ENCODE measurements around the gene CUBN.

CUBN gene

DNA sequence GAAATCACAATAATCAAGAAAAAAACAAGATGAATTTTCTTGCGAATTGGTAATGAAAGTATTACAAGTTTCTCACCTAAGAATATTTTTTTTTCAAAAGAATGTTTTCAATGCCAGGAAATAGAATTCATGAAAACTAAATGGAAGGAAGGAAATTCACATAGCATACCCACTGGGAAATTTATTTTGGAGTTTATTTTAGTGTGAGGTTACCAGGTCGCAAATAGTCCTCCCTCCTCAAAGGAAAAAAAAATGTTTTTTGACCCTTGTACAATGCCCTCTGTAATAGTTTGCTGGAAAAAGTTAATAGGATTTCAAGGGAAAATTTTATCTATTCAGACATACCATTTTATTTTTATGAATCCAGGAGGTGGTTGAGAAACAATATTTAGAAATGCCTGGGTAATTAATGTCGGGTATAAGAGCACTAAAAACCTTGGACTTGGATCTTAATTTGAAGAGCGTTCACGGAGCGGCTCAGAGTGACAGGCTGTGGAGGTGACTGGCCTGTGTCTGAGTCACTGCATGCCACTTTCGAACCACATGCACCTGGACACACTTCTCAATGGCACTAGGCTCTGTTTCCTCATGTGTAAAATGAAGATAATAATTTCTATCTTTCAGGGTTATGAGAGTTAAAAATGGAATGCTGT, 28.2 kb downstream of the CUBN start:
- DNase-seq = no peak

DNA sequence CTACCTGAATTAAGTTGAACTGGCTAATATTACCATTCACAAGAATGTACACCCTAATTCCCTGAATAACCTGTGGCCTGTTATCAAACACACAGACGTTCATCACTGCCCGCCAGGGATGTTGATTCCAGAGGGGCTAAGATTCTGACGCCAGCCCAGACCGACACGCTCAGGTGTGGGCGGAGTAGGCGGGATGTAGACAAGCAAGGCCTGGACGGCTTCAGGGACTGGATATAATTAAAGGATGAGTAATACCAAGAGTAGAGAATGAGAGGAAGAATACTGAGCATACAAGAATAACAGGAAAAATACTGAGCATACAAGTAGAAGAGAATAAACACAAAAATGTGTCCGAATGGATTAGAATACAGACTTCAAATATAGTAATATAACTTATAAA, 29.0 kb downstream of the CUBN start:
- DNase-seq = no peak

DNA sequence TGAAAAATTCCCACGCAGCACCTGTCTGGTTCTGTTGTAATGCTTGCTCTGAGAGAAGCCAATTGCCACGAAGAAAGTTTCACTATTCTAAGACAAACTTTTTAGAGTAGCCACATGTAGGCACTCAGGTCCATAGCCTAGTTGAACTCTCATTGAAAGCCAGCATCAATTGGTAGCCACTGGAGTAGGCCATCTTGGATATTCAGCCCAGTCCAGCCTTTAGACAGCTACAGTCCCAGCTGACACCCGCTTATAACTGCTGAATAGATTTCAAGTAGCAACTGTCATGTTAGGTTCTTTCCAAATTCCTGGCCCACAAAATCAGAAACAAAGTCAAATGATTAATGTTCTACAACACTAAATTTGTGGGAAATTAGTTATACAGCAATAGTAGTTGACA, 31.6 kb downstream of the CUBN start:
- DNase-seq = no peak

DNA sequence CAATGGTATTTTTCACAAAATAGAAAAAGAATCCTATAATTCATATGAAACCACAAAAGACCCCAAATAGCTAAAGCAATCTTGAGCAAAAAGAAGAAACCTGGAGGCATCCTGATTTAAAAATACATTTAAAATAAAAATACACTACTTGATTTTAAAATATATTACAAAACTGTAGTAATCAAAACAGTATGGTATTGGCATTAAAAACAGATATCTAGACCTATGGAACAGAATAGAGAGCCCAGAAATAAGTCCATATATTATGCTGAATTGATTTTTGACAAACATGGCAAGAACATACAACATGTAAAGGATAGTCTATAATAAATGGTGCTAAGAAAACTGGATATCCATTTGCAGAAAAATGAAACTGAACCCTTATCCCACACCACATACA, 34.8 kb downstream of the CUBN start:
- DNase-seq = no peak

DNA sequence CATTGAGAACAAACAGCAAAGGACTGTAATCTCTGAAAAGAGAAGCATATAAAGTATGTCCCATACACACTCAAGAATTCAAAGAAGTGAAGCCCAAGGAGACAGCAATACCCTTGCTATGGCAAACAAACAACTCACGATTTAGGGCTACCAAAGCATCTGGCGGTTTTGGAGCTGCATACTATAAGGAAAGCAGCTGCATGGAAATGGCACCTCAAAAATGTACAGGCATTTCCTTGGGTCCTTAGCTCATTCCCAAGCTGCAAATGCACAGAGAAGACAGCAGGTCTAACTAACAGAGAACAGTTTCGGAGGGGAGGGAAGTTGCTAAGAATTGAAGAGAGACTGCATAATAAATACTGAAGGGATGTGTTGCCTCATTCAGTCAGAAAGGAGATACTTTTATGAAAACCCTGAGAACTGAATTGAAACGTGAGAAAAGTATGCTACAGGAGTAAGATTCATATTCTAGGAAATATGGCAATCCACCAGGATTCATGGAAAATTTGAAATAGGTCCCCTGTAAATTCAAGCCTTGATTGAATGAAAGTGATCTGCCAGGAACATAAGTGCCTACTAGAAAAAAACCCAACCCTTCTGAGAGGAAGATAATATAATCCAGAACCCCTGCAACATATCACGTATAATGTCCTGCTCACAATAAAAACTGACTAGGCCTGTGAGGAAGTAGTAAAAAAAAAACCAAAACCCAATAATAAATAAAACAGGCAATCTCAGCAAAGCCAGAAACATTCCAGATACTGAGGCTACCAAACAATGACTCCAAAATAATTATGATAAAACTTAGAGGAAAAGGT, 36.4 kb downstream of the CUBN start:
- no peak for DNase-seq

DNA sequence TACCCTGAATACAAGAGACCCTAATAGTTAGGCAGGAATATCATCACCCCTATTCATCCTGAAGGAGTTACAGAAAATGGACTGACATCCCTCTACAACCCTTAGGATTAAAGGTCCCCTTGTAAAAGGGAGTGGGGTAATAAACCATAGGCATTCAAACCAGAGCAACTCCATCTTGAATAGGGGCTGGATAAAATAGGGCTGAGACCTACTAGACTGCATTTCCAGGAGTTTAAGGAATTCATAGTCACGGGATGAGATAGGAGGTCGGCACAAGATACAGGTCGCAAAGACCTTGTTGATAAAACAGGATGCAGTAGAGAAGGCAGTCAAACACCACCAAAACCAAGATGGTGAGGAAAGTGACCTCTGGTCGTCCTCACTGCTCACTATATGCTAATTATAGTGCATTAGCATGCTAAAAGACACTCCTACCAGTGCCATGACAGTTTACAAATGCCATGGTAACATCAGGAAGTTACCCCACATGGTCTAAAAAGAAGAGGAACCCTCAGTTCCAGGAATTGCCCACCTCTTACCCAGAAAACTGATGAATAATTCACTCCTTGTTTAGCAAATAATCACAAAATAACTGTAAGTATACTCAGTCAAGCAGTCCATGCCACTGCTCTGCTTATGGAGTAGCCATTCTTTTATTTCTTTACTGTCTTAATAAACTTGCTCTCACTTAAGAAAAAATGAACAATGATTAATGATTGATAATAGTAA, 37.2 kb downstream of the CUBN start:
- DNase-seq = no peak

DNA sequence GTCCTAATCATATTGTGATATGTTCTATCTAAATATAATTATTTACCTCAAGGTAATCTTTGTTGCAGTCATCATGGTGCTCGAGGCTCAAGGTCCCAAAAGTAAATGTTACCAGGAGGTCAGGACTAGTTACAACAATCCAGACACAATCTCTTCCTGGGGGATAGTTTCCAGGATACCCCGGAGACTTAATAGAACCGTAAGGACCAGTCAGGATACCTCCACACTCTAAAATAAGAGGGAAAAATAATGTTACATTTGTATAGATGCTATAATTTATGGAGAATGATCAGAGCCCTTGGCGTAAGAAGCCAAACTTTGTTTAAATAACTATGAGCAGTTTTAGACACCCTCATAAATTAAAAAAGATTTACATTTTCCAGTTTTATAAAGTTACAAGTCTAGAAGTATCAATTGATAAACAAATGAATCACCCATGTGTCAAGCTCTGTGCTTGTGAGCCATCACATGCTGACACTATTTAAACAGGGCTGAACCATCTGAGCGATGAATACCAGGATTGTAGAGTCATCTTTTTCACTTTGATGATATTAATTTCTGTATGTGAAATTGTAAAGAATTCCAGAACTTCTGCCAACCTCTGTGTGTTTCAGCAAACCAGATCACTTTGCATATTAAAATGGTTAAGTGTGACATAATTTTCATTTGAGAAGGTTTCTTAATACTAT, 41.3 kb downstream of the CUBN start:
- DNase-seq = no peak

DNA sequence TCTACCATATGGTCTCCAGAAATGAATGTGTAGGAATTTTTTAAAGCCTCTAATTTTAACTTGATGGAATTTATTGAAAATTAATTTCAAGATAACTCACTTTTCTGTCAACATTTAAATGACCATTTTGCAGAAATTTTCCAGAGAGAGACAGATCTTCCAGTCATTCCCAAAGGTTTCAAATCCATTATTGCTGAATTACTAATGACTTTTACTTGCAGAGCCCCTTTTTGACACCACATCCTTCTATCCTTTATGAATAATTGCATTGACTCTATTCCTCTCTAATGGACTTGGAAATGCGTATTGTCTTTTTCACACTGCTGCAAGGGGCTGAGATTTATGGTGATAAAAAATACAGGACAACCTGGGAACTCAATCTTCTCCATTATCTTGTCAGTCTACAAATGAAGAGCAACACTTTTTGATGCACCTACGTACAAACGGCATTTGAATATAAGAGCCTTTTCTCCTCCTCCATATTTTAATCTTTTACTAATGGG, 42.7 kb downstream of the CUBN start:
- no peak for DNase-seq

DNA sequence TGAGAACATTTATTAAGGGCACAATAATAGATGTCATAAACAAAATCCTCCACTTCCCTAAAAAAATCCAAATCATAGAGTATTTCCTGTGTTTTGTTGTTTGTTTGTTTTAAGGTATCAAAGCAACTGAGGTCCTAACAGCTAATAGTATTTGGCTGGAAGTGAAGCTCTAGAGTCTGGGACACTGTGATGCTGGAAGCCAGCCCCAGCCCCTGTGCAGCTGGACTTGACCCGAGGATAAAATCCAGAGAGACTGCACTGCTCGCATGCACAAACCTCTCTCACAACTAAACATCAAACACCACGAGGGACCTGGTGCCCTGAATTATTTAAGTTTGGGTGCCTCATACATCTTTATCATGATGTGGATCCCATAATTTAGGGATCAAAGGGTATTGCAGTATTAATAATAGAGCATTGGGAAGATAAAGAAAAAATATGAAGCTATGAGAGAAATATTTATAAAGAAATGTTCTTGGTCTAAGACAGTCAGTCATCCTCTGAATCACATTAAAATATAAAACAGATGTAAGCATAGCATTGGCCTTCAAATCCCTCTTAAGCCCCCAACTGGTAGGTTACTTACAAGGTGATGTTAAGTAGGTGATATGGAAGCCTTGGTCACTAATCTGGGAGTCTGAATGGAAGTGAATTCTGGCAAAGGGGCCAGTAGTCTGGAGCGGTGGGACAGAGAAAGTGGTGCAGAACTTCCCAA, 44.4 kb downstream of the CUBN start:
- no peak for DNase-seq

DNA sequence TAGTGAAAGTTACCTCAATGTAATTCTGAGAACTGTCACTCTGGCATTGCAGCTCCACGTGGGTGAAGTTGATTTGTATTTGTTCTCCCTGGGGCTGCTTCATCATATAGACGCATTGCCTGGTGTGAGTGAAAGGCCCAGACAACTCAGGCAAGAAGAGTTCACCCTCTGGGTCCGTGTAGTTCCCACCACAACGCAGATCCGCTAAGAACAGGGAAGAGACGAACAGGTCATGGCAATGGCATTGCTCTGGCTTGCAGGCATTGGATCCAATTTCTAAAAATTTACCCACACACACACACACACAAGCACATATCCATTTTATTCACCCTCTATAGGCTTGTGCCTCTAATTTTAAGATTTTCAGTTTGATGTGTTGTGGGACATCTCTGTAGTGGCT, 45.4 kb downstream of the CUBN start:
- DNase-seq = no peak

DNA sequence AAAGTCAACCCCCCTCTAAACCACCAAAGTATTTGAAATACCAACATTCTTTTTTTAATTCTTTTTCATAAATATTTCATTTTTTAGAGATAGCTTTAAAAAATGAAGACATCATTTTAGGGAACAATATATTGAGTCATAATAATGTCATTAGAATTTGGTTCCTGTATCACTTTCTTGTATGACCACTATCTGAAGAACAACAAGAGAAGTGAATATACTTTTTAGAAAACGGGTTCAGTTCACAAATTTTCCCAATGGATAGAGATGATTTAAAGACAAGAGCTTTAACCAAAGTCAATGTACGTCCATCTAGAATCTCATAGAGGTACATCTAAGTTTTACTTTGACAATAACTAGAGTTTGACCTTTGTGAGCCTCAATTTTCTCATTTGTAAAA, 48.2 kb downstream of the CUBN start:
- DNase-seq = no peak

DNA sequence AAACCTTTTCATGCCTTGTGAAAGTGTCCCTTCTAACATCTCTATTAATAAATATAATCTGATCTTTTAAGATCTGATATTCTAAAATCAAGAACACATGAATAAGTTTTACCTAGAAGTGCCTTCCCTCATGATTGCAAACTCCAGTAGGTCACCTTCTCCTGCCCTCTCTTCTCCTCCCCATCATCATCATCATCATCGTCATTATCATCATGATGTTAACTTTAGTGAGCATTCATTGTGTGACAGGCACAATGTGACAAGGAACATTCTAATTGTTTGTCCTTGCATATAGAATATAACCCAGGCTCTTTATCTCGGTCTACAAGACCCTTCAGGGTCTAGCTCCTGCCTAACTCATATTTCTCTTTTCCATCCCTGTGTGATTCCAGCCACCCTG, 51.7 kb downstream of the CUBN start:
- DNase-seq = no peak

DNA sequence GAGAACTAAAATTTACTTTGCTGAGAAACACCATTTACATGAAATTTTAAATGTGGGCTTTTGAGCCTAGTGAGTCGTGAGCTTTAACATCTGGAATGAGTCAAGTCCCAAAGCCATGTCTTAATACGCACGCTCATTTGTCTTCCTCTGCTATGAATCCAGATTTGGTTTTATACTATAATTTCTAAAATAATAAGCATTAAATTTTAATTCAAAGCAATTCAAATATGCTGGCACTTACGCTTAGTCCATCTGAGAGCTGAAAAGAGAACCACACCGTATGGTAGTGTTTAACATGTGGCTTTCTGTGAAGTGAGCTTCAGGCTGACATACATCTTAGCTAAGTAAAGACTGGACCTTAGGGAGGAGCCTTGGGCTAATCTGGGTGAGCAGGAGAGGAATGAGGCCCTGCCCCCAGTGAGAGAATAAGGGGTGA, 52.2 kb downstream of the CUBN start:
- no peak for DNase-seq

DNA sequence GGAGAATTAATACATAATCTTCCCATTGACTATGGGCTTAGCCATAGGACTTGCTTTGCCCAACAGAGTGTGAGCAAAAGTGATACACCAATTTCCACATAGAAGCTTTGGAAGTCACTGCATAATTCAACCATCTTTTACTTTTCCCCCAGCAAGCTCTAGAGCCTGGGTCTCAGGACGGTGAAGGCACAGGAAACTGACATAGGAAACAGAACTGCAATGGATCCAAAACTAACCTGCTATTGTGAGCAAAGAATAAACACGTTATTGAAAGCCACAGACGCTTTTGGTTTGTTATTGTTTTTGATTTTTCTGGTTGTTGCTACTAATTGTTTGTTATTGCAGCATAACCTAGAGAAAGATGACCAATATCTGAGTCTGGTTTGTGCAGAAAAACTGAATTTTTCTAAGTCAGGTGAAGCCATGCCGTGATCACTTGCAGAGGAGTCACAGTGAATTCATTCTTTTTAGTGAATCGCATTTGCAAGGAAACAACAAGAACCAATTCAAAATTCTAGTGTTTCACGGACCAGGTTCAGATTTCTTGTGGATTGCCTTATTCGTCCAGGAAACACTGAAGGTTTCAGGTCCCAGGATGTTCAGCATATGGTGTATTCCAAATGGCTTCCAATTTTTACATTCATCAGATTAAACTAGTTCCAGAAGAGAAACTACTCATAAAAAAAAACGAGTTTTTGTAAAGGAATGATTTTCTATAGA, 52.8 kb downstream of the CUBN start:
- DNase-seq = no peak

DNA sequence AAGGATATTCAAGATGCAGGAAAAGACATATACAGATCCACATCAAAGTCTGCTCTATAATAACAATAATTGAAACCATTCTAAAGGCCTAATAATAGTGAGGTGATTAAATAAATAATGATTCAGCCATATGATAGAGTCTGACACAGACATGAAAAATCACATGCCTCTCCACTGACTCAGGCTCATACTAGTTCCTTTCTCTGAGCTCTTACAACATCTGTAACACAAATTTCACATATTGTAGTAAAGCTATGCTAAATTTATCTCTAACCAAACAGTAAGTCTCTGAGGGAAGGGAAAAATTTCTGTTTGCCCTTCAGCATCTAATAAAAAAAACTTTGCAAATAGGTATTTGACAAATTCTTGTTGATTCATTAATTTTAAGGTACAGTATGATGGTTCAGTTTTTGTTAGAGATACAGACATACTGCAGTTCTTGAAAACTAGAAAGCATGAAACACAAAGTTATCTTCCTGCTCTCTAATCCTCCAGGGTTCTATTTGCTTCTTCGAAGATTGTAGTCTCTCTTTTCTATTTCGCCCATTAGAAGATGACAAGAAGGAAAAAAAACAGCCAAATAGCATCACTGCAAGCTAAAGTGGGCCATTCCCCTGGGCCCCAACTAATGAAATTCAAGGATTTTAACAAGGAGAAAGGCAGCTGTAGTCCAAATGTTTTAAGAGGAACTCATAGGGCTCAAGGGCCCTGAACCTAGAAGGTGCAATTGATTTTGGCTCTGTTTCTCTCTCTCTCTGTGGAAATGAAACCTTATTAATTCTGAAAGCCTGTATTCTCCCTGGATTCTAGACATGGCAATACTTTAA, 53.9 kb downstream of the CUBN start:
- no peak for DNase-seq

DNA sequence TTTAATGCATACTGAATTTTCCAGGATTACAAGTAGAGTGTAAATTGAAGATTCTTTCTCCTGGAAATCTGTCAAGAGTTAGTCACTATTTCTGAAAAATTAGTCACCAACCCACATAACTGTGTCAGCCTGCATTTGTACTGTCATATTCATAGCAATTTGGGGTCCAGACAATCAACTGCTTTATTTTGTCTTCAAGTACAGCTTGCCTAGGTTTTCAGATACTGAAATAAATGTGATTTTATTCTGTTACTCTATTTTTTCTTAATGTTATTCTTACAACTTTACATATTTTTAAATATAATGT, 55.1 kb downstream of the CUBN start:
- no peak for DNase-seq

DNA sequence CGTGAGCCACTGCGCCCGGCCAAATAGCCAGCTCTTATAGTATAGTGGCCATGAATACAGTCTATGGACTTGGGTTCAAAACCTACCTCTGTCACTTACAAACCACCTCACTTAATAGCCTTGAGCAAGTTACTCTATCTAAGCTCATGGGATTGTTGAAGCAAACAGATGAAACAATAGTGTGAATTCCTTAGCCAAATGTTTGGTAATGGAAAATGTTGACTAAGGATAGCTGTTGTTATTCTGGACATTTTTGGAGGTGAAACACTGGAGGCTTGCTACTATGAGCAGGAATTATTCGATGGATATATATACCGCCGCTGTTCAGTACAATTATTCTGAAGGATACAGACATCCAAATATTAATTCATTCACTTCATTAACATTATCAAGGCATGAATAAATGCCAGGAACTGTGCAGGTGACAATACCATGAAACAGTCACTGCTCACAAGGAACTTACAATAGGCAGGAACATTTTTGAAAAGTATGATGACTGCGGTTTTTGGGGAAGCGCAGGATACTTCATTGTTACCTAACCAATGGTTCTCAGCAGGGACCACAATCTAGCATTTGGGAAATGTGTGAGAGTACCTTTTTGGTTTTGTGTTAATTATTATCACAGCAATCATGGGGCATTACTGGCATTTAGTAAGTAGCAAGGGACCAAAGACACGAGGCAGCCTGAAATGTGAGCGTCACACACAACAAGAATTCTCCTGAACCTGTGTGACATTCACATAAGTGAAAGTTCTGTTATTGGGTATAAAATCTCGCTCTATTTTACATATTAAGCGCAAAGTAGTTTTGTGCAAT, 55.7 kb downstream of the CUBN start:
- no peak for DNase-seq

DNA sequence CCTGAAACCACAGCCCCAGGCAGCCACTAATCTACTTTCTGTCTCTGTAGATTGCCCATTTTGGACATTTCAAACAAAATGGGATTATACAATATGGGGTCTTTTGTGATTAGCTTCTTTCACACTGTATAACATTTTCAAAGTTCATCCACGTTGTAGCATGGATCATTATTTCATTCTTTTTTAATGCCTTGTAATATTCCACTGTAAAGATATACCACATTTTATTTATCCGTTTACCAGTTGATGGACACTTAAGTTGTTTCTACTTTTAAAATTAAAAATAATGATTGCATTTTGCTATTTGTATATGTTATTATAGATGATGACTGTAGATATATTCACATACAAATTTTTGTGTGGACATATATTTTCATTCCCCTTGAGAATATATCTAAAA, 60.7 kb downstream of the CUBN start:
- DNase-seq = no peak

DNA sequence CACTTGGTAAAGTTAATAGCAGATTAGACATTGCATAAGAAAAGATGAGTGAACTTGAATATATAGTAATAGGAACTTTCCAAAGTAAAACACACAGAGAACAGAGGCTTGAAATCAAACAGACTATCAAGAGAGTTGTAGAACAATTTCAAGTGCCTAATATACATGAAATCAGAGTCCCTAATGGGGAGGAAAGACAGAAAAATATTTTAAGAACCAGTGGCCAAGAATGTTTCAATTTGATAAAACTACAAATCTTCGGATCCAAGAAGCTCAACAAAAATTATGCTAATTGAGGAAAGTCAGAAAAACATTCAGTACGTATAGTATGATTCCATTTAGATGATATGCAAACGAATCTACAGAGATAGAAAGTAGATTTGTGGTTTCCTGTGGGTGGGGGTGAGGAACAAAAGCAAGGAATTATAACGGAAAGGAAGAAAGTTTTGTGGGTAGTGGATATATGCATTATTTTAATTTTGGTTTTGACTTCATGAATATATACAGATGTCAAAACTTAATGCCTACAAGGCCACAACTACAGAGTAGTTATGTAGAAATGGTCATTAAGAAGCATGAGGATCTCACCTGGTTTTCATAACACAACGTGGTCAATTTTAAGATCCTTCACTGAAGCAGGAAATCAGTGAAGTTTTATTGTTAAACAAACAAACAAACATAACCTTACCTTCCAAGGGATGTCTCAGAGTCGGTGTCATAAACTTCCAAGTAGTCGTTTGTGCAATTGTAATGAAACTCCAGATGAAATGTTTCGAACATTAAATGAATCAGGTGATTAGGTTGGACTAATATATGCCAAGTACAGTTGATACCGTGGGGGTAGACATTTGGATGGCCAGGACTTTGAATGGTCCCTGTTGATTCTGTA, 62.0 kb downstream of the CUBN start:
- DNase-seq = no peak

Measured in RPMI8226 (cell line).